ENCODE measurements around the gene SORT1.

SORT1 gene

DNA sequence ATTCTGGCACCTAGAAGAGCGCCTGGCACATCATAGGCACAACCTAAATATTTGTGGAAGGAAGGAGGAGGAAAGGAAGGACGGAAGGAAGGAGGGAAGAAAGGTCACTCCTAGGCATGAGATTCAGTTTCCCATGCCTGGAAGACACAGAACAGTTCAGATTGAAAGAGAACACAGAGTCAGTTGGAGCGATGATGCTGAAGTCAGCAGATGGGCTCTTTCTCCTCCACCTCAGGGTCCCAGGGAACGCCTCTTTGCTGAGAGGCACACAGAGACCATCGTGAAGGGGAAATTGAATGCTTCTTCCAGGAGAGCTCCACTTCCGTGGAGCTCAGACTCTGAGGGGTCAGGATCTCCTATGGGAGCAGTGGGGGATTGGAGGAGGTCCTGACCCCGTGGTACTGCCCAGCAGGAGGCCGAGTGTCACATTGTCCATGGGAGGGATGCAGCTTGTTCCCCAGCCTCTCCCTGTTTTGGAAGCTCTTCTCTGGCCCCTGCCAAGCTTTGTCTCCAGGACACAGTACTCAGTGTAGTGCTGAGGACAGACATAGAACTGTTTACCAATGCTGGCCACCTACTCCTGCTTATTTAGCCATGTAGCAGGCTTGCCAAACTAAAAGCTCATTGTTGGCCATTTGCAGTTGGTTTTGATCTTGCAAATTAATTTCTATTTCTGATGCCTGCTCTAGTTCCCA lies 93.3 kb downstream of the SORT1 start:
- TF ChIP-seq, protein P1, sequence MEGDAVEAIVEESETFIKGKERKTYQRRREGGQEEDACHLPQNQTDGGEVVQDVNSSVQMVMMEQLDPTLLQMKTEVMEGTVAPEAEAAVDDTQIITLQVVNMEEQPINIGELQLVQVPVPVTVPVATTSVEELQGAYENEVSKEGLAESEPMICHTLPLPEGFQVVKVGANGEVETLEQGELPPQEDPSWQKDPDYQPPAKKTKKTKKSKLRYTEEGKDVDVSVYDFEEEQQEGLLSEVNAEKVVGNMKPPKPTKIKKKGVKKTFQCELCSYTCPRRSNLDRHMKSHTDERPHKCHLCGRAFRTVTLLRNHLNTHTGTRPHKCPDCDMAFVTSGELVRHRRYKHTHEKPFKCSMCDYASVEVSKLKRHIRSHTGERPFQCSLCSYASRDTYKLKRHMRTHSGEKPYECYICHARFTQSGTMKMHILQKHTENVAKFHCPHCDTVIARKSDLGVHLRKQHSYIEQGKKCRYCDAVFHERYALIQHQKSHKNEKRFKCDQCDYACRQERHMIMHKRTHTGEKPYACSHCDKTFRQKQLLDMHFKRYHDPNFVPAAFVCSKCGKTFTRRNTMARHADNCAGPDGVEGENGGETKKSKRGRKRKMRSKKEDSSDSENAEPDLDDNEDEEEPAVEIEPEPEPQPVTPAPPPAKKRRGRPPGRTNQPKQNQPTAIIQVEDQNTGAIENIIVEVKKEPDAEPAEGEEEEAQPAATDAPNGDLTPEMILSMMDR (IDR thresholded peaks at IDR 0.05; ENCODE audit: borderline replicate concordance, control extremely low read depth, extremely low read depth, insufficient read depth, missing control alignments) = no peak
- in situ Hi-C loops (cut with MboI; ENCODE audit: low sequenced_read_pairs, unreplicated experiment) = no loop called here
- DNase-seq (ENCODE audit: low spot score) = no peak

DNA sequence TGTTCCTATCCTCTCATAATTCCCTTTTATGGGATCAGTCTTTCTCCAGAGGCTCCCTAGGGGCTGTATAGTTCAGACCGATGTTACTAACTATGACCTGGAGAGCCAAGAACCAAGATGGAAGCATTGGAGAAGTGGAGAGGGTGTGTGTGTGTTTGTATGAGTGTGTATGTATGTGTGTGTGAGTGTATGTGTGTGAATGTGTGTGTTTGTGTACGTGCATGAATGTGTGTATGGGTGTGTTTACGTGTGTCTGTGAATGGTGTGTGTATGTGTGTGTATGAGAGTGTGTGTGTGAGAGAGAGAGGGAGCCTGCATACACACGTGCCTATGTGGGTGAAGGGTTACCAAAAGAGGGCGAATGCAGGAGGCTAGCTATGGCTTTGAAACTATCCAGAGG lies 95.8 kb downstream of the SORT1 start:
- DNase-seq (ENCODE audit: low spot score) = no peak
- in situ Hi-C loops (cut with MboI; ENCODE audit: low sequenced_read_pairs, unreplicated experiment) = no loop called here
- TF ChIP-seq, protein P1 (IDR thresholded peaks at IDR 0.05; ENCODE audit: borderline replicate concordance, control extremely low read depth, extremely low read depth, insufficient read depth, missing control alignments) = no peak

DNA sequence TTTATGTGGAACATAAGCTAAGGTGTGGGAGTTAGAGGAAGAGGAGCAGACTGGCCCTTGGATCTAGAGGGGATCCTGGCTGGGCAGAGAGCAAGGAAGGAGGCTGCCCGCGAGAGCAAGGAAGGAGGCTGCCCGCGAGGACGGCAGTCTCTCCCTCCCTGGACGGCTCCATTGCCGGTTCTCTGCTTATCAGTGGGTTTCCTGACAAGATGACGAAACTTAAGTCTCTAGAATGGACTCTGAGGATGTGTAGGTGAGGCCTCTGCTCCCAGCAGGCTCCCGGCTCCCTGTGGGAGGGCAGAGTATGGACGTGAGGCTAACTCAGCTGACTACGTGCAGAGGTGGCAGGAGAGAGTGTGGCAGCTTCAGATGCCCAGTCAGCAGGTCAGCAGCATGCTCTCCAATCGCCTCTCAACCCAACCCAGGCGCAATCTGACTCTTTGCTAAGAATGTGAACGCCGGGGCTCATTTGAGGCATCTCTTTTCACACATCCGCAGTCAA lies 97.0 kb downstream of the SORT1 start:
- TF ChIP-seq, protein P1 (IDR thresholded peaks at IDR 0.05; ENCODE audit: borderline replicate concordance, control extremely low read depth, extremely low read depth, insufficient read depth, missing control alignments) = no peak
- no peak for DNase-seq (ENCODE audit: low spot score)
- in situ Hi-C loops (cut with MboI; ENCODE audit: low sequenced_read_pairs, unreplicated experiment) = no loop called here

DNA sequence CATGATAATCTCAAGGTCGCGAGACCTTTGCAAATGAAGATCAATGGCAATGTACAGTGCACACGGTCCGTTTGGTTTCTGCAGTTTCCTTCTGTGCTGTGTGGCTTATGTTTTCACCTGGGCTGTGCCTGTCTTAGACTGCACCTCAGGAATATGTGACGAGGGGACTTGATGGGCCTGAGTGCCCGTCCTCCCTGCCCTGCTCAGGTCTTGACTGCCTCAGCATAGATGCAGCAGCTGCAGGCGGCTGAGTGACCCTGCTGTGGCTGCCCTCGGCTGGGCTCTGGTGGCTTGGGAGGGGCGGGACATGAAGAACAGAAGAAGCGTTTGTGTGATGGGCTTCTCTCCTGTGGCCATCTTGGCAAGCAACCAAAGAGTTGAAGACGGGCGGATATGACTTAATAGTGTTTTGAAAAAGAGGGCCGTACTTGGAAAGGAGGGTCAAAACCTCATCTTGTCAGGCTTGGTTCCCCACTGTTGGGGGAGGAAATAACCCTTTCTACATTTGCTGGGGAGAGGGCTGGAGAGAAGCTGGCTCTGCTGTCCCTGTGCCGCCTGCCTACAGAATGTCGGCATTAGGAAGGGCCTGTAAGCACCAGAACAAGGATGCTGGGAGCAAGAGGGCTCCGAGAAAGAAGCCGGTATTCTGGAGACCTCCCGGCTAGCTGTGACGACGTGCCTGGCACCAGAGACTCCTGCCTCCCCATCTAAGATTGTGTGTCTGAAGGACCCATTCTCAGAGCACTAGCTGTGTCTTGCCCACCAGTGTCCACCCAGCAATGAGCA lies 98.0 kb downstream of the SORT1 start:
- TF ChIP-seq, protein P1 (IDR thresholded peaks at IDR 0.05; ENCODE audit: borderline replicate concordance, control extremely low read depth, extremely low read depth, insufficient read depth, missing control alignments) = no peak
- DNase-seq (ENCODE audit: low spot score) = no peak
- in situ Hi-C loops (cut with MboI; ENCODE audit: low sequenced_read_pairs, unreplicated experiment) = no loop called here

DNA sequence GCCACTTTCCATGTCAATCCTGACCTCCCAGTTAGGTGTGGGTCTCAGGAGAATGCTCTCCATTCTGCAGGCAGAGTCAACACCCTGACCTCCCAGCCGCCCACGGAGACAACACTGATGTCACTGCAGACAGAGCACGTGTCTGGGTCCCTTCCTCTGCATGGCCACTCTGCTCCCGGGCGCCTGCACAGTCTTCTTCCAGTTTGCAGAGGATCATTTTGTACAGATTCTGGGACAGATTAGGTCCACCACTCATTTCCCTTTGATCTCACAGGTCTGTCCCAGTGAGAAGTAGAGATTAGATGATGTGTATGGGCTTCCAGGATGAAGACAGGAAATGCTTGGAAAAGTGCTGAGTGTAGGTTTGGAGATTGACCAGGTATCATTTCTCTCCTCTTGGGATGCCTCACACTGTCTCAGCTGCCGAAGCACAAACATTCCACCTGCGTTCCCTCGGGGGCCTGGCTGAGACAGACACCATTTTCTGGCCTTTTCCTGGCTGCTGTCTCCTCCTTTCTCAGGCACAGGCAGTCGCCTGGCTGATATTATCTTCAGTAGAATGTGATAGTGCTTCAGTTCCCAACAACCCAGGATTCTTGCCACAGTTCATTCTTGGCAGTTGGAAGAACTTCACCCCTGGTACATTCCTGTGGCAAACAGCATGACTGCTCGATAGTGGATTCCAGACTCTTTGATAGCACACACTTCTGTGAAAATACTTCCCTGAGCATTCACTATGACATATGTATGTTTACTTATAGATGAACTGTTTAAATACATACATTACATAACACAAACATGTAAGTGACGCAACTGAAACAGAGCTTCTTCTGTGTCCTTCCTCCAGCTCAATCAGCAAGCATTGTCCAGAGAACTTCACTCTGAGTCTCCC lies 98.8 kb downstream of the SORT1 start:
- in situ Hi-C loops (cut with MboI; ENCODE audit: low sequenced_read_pairs, unreplicated experiment) = no loop called here
- peak; percentile 66 for DNase-seq (ENCODE audit: low spot score)
- TF ChIP-seq, protein P1 (IDR thresholded peaks at IDR 0.05; ENCODE audit: borderline replicate concordance, control extremely low read depth, extremely low read depth, insufficient read depth, missing control alignments) = no peak

DNA sequence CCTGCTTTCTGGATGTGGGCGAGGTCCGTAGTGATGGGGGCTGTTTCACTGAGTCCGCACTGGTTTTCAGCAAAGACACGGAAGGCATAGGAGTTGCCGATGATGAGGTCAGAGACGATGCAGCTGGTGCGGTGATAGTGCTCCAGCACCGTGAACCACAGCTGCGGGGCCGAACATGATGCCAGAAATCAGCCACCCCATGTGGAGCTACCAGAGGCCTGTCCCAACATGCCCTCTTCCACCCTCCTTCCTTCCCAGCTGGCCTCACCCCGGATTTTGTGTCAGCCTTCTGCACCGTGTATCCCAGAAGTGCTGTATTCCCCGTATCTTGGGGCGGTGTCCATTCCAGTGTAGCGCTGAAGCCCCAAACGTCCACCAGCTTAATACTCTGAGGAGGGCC lies 100.9 kb downstream of the SORT1 start:
- no peak for DNase-seq (ENCODE audit: low spot score)
- TF ChIP-seq, protein P1 (IDR thresholded peaks at IDR 0.05; ENCODE audit: borderline replicate concordance, control extremely low read depth, extremely low read depth, insufficient read depth, missing control alignments) = no peak
- in situ Hi-C loops (cut with MboI; ENCODE audit: low sequenced_read_pairs, unreplicated experiment) = no loop called here

Measured in GM13976 (cell line).